GM13976 (cell line): ENCODE results near the gene ZNF750.

ENCODE experiments used
- DNase-seq: peaks from one replicate; pipeline ENCODE4 v3.0.0; 2012; ENCODE audit warnings: low spot score
- CTCF ChIP-seq: IDR thresholded peaks from 2 replicates; pipeline ENCODE4 v1.5.1; 2012; ENCODE audit warnings: borderline replicate concordance, mild to moderate bottlenecking; ENCODE audit not compliant: insufficient read depth; ENCODE audit errors: extremely low read depth, missing control alignments, control extremely low read depth
- in situ Hi-C: fragments of 300-500 bp; cut with MboI; formaldehyde crosslinking; loops from one replicate; pipeline ENCODE4 v1.12.0; 2022; ENCODE audit warnings: low sequenced_read_pairs, mixed read lengths, inconsistent platforms; ENCODE audit not compliant: unreplicated experiment

The ZNF750 gene

DNA sequence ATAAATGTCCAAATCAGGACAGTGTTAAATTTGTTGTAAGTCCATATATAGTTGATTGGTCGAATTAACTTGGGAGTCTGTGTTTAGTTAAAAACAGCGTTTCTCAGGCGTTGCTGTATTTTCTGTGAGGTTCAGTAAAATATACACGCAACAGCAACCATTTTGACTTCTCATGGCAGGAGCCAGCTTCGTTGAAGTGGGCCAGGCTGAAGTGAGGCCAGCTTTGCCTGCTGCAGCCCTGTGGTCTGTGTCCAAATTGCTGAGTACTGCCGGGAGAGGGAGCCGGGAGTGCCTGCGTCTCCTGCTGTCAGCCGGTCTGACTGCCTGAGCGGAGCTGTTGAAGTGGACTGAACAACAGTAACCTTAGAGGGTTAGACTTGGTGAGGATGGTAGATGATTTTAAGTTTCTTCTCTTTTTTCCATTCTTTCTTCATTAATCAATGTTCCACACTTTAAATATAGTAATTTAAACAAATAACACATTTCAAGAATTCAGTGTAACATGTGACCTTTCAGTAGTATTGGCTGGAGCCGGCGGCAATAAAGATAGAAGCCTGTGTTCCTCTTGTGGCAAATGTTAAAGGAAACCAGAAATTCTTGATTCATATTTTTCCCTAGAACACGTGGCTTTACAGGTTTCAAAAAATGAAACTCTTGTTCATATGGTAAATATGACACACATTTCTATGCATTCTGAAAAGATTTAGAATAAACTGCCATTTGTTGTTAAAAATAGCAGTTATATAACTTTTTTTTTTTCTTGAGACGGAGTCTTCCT is 37.0 kb upstream of the ZNF750 start:
- TF ChIP-seq CTCF: no peak
- no peak for DNase-seq
- in situ Hi-C loops: no loop called here

- in situ Hi-C loops: no loop called here
- no peak for DNase-seq
- no peak for TF ChIP-seq CTCF
Measured at GRCh38 chr17:82876149-82876548, 36.3 kb upstream of the ZNF750 start.

DNA sequence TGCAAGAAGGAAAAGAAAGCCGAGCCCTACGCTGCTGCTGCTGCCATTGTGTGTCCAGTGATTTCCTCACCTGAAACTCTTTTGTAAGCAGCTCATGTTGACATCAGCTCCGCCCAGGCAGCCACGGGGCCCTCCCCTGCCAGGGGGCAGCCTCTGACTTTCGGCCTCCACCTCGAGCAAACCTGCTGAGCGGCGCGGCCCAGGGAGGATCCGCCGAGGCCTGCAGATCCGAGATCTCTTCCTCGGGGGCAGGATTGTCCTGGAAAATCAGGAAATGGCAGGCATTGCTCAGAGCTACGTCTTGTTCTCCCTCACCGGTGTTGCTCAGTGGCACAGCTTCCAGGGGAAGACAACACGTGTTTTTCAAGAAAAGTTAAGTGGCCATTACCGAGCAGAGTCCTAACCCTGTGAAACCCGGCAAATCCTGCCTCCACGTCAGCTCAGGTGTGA is 35.6 kb upstream of the ZNF750 start:
- in situ Hi-C loops: no loop called here
- DNase-seq: no peak
- TF ChIP-seq CTCF: no peak

GRCh38 chr17:82874011-82874835 is 34.4 kb upstream of the ZNF750 start:
- TF ChIP-seq CTCF: no peak
- in situ Hi-C loops: no loop called here
- no peak for DNase-seq

DNA sequence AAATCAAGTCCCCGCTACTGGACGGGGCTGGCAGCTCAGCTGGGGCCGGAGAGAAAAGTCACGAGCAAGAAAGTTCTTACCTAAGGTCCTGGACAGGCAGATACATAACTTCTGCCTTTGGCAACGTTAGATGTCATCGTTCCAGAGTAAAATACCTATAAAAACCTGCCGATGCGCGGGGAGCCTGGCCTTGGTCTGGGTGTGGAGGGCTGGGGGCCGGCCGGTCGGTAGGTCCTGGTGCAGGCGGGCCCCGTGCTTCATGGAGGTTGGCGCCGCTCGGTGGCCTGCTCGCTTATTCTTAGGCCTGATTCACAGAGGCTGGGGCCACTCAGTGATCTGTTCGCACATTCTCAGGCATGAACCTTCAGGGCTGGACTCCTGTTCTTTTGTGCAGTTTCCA is 33.7 kb upstream of the ZNF750 start:
- in situ Hi-C loops: no loop called here
- DNase-seq: no peak
- TF ChIP-seq CTCF: no peak

GRCh38 chr17:82872591-82873520 is 33.0 kb upstream of the ZNF750 start:
- no peak for TF ChIP-seq CTCF
- peak; percentile 67 for DNase-seq
- in situ Hi-C loops: no loop called here
